HL-60 (cell line): Measurements from ENCODE around the gene LRRC55.
"Not testable (repeated sequence)": the region's sequence is repeated elsewhere in the genome, so short reads cannot be mapped to it uniquely, and the experiment has no call there.

Experiments used
- POLR2AphosphoS5 ChIP-seq: IDR thresholded peaks from 2 replicates; pipeline ENCODE4 v1.6.1; 2012; ENCODE audit warnings: low read depth
- SPI1 ChIP-seq: IDR thresholded peaks from 2 replicates; pipeline ENCODE4 v1.6.1; 2012; ENCODE audit warnings: low read depth, mild to moderate bottlenecking, borderline replicate concordance
- TF ChIP-seq, protein P1 (sequence below): IDR thresholded peaks from one replicate; pipeline ENCODE4 v1.5.1; 2011; ENCODE audit warnings: low read length, control low read depth, inconsistent platforms; ENCODE audit not compliant: insufficient read depth
- TF ChIP-seq, protein P2 (sequence below): IDR thresholded peaks from 2 replicates; pipeline ENCODE4 v1.6.1; 2012; ENCODE audit warnings: low read depth; ENCODE audit not compliant: insufficient replicate concordance

DNA sequence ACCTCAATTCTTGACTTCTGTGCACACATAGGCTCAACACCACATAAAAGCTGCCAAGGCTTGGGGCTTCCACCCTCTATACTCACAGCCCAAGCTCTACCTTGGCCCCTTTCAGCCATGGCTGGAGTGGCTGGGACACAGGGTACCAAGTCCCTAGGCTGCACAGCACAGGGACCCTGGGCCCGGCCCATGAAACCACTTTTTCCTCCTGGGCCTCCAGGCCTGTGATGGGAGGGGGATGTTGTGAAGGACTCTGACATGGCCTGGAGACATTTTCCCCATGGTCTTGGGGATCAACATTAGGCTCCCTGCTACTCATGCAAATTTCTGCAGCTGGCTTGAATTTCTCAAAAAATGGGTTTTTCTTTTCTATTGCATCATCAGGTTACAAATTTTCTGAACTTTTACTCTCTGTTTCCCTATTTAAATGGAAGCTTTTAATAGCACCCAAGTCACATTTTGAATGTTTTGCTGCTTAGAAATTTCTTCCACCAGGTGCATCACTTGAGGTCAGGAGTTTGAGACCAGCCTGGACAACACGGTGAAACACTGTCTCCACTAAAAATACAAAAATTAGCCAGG, 11.9 kb upstream of the LRRC55 start:
- TF ChIP-seq, protein P1, sequence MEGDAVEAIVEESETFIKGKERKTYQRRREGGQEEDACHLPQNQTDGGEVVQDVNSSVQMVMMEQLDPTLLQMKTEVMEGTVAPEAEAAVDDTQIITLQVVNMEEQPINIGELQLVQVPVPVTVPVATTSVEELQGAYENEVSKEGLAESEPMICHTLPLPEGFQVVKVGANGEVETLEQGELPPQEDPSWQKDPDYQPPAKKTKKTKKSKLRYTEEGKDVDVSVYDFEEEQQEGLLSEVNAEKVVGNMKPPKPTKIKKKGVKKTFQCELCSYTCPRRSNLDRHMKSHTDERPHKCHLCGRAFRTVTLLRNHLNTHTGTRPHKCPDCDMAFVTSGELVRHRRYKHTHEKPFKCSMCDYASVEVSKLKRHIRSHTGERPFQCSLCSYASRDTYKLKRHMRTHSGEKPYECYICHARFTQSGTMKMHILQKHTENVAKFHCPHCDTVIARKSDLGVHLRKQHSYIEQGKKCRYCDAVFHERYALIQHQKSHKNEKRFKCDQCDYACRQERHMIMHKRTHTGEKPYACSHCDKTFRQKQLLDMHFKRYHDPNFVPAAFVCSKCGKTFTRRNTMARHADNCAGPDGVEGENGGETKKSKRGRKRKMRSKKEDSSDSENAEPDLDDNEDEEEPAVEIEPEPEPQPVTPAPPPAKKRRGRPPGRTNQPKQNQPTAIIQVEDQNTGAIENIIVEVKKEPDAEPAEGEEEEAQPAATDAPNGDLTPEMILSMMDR, result not testable (repeated sequence)
- TF ChIP-seq SPI1, POLR2AphosphoS5: not testable (repeated sequence)
- TF ChIP-seq, protein P2, sequence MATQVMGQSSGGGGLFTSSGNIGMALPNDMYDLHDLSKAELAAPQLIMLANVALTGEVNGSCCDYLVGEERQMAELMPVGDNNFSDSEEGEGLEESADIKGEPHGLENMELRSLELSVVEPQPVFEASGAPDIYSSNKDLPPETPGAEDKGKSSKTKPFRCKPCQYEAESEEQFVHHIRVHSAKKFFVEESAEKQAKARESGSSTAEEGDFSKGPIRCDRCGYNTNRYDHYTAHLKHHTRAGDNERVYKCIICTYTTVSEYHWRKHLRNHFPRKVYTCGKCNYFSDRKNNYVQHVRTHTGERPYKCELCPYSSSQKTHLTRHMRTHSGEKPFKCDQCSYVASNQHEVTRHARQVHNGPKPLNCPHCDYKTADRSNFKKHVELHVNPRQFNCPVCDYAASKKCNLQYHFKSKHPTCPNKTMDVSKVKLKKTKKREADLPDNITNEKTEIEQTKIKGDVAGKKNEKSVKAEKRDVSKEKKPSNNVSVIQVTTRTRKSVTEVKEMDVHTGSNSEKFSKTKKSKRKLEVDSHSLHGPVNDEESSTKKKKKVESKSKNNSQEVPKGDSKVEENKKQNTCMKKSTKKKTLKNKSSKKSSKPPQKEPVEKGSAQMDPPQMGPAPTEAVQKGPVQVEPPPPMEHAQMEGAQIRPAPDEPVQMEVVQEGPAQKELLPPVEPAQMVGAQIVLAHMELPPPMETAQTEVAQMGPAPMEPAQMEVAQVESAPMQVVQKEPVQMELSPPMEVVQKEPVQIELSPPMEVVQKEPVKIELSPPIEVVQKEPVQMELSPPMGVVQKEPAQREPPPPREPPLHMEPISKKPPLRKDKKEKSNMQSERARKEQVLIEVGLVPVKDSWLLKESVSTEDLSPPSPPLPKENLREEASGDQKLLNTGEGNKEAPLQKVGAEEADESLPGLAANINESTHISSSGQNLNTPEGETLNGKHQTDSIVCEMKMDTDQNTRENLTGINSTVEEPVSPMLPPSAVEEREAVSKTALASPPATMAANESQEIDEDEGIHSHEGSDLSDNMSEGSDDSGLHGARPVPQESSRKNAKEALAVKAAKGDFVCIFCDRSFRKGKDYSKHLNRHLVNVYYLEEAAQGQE, result not testable (repeated sequence)
